Uterus (tissue), 2 donors: ENCODE results near the gene NTRK2.

Experiments
- POLR2A ChIP-seq, 2 donors: fragments of 450-650 bp; IDR thresholded peaks; one replicate each; pipeline ENCODE4 v1.6.1; 2016; ENCODE audit warnings: antibody characterized with exemption in 2 of 2, mild to moderate bottlenecking in 1 of 2, moderate library complexity in 1 of 2
- TF ChIP-seq, protein P1 (sequence below), 4 experiments: fragments of 200-600 bp in 2 of 4; fragments of 450-650 bp in 2 of 4; sonication (generic) in 2 of 4; IDR thresholded peaks; one replicate each; pipeline ENCODE4 v1.5.1; 2016 to 2019; ENCODE audit warnings: antibody characterized with exemption in 4 of 4, mild to moderate bottlenecking in 2 of 4, moderate library complexity in 1 of 4

DNA sequence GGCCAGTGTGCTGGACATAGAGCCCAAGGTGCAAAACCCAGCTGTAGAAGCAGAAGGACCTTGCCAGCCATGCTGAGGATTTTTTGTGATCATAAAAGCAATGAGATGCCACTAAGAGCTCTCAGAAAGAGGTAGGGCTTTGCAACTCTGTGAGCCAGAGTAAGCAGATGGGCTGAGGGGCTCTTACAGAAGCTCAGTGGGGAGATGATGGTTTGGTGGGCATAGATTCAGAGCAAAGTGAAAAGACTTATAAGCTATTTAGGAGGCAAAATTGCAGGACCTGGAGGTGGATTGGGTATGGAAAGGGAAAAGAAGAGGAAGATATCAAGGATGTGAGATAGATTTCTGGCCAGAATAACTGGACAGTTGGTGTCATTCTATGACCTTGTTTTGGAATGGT is 302.0 kb downstream of the NTRK2 start:
- TF ChIP-seq POLR2A (IDR thresholded peaks at IDR 0.05), result no peak
- TF ChIP-seq, protein P1, sequence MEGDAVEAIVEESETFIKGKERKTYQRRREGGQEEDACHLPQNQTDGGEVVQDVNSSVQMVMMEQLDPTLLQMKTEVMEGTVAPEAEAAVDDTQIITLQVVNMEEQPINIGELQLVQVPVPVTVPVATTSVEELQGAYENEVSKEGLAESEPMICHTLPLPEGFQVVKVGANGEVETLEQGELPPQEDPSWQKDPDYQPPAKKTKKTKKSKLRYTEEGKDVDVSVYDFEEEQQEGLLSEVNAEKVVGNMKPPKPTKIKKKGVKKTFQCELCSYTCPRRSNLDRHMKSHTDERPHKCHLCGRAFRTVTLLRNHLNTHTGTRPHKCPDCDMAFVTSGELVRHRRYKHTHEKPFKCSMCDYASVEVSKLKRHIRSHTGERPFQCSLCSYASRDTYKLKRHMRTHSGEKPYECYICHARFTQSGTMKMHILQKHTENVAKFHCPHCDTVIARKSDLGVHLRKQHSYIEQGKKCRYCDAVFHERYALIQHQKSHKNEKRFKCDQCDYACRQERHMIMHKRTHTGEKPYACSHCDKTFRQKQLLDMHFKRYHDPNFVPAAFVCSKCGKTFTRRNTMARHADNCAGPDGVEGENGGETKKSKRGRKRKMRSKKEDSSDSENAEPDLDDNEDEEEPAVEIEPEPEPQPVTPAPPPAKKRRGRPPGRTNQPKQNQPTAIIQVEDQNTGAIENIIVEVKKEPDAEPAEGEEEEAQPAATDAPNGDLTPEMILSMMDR (IDR thresholded peaks at IDR 0.05), result no peak
